ENCODE measurements around the gene SRRM2.

DNA sequence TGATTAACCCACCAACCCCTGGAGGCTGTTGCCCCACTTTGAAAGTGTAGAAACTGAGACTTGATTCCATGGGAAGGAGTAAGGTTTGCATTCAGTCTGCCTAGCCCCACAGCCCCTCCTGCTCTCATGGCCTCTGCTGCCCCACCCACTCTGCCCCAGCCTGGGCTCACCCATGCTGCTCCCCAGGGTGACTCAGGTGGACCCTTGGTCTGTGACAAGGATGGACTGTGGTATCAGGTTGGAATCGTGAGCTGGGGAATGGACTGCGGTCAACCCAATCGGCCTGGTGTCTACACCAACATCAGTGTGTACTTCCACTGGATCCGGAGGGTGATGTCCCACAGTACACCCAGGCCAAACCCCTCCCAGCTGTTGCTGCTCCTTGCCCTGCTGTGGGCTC, 52.3 kb downstream of the SRRM2 start:
- no peak for TF ChIP-seq CTCF (IDR thresholded peaks at IDR 0.05; ENCODE audit: insufficient read depth, low read depth, low read length)
- TF ChIP-seq EZH2 (IDR thresholded peaks at IDR 0.05; ENCODE audit: insufficient read depth, low read length), result no peak
